Osteoblast (primary cell): Measurements from ENCODE around the gene RUNX2. TPM values are rescaled to one million over a fixed set of nuclear protein-coding genes. Genes with fewer than 3 reads are reported as not detected.

Experiments used
- DNase-seq: peaks from one replicate; pipeline ENCODE4 v3.0.0; 2011; ENCODE audit warnings: low spot score, mixed read lengths; ENCODE audit not compliant: insufficient read length; ENCODE audit errors: missing footprints
- H2AFZ ChIP-seq: 2 replicates; pipeline ENCODE4 v1.6.0; 2011; ENCODE audit warnings: mild to moderate bottlenecking, low read length
- H3K27ac ChIP-seq: 2 replicates; pipeline ENCODE4 v1.5.1; 2011; ENCODE audit warnings: mild to moderate bottlenecking, low read depth, low read length, moderate library complexity
- H3K27me3 ChIP-seq: 2 replicates; pipeline ENCODE4 v1.6.0; 2012; ENCODE audit warnings: mild to moderate bottlenecking, control low read depth, inconsistent platforms, low read length, moderate library complexity; ENCODE audit not compliant: insufficient read depth
- H3K36me3 ChIP-seq: 2 replicates; pipeline ENCODE4 v1.5.1; 2011; ENCODE audit warnings: mild to moderate bottlenecking, low read length, control low read depth, moderate library complexity; ENCODE audit not compliant: insufficient read depth
- H3K4me1 ChIP-seq: 2 replicates; pipeline ENCODE4 v1.5.1; 2011; ENCODE audit warnings: mild to moderate bottlenecking, low read length, control low read depth, moderate library complexity; ENCODE audit not compliant: insufficient read depth
- H3K4me2 ChIP-seq: 2 replicates; pipeline ENCODE4 v1.6.0; 2011; ENCODE audit warnings: mild to moderate bottlenecking, low read length; ENCODE audit not compliant: insufficient read depth
- H3K4me3 ChIP-seq: fragments of 200-600 bp; sonication (generic); 3 replicates; pipeline ENCODE4 v1.5.1; 2012; ENCODE audit warnings: mild to moderate bottlenecking, low read length, inconsistent platforms; ENCODE audit not compliant: insufficient read depth
- H3K79me2 ChIP-seq: 2 replicates; pipeline ENCODE4 v1.6.0; 2012; ENCODE audit warnings: mild to moderate bottlenecking, low read length, control low read depth, inconsistent platforms; ENCODE audit not compliant: insufficient read depth
- H3K9me3 ChIP-seq: 2 replicates; pipeline ENCODE4 v1.5.1; 2011; ENCODE audit warnings: low read depth, low read length, control low read depth
- H4K20me1 ChIP-seq: 2 replicates; pipeline ENCODE4 v1.6.0; 2012; ENCODE audit warnings: mild to moderate bottlenecking, low read length, control low read depth; ENCODE audit not compliant: insufficient read depth
- total RNA-seq: library from RNA; depleted of rRNA; stranded (reverse); fragments of >200 nt; gene quantifications from 2 replicates; pipeline ENCODE4 v1.2.3, GENCODE V29; 2012
- TF ChIP-seq, protein P1 (sequence below): IDR thresholded peaks from 2 replicates; pipeline ENCODE4 v1.5.1; 2011; ENCODE audit warnings: mild to moderate bottlenecking, low read depth, low read length, moderate library complexity; ENCODE audit errors: extremely low read depth

Gene RUNX2
- total RNA-seq, 1 donor: 30.0 TPM

- Histone ChIP-seq H3K4me3 (no peak overlapping the region), H2AFZ (no peak overlapping the region), H3K27me3 (no peaks in the 10 kb centered on the region), H3K4me1 (peaks cover 3% of the 10 kb centered on the region), H3K4me2 (no peak overlapping the region), H3K79me2 (no peaks in the 10 kb centered on the region), H3K9me3 (no peaks in the 10 kb centered on the region), H4K20me1 (no peaks in the 10 kb centered on the region), H3K27ac (no peak overlapping the region), H3K36me3 (no peaks in the 10 kb centered on the region)
- TF ChIP-seq, protein P1, sequence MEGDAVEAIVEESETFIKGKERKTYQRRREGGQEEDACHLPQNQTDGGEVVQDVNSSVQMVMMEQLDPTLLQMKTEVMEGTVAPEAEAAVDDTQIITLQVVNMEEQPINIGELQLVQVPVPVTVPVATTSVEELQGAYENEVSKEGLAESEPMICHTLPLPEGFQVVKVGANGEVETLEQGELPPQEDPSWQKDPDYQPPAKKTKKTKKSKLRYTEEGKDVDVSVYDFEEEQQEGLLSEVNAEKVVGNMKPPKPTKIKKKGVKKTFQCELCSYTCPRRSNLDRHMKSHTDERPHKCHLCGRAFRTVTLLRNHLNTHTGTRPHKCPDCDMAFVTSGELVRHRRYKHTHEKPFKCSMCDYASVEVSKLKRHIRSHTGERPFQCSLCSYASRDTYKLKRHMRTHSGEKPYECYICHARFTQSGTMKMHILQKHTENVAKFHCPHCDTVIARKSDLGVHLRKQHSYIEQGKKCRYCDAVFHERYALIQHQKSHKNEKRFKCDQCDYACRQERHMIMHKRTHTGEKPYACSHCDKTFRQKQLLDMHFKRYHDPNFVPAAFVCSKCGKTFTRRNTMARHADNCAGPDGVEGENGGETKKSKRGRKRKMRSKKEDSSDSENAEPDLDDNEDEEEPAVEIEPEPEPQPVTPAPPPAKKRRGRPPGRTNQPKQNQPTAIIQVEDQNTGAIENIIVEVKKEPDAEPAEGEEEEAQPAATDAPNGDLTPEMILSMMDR: no peak
- DNase-seq: no peak
Observed at GRCh38 chr6:45664707-45665106, 336.6 kb downstream of the RUNX2 start.

- H3K27me3 ChIP-seq: no peaks in the 10 kb centered on the region
- no peak overlapping the region for H3K27ac ChIP-seq
- H3K79me2 ChIP-seq: no peaks in the 10 kb centered on the region
- H3K4me1 ChIP-seq: peaks cover 3% of the 10 kb centered on the region
- H2AFZ ChIP-seq: no peak overlapping the region
- DNase-seq: no peak
- H4K20me1 ChIP-seq: no peaks in the 10 kb centered on the region
- TF ChIP-seq, protein P1: no peak
- H3K9me3 ChIP-seq: no peaks in the 10 kb centered on the region
- H3K36me3 ChIP-seq: no peaks in the 10 kb centered on the region
- no peak overlapping the region for H3K4me2 ChIP-seq
- H3K4me3 ChIP-seq: no peak overlapping the region
Observed at GRCh38 chr6:45665859-45666258, 337.7 kb downstream of the RUNX2 start.

GRCh38 chr6:45666846-45667245, 338.7 kb downstream of the RUNX2 start:
- Histone ChIP-seq H3K4me3 (no peak overlapping the region), H2AFZ (no peak overlapping the region), H3K27ac (no peak overlapping the region), H3K27me3 (no peaks in the 10 kb centered on the region), H3K79me2 (no peaks in the 10 kb centered on the region), H3K4me1 (no peaks in the 10 kb centered on the region), H3K36me3 (no peaks in the 10 kb centered on the region), H4K20me1 (no peaks in the 10 kb centered on the region), H3K4me2 (no peak overlapping the region), H3K9me3 (no peaks in the 10 kb centered on the region)
- DNase-seq: no peak
- TF ChIP-seq, protein P1: no peak

DNA sequence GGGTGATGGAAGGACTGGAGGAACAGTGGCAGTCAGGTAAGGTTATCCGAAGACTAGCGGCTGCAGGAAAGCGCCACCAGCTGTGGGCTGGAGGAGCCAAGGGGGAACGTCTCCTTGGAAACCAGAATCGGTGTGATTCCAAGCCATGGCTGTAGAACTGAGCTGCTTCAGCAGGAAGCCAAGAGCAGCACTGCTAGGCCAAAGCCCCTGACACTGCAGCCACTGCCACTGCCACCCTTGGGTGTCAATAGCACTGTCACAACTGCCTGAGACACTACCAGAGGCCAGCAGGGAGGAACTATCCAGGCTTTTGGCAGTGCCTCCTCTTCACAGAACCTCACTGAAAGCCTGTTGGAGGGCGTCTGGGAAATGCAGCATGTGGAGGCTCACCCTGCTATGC, 339.2 kb downstream of the RUNX2 start:
- no peaks in the 10 kb centered on the region for H3K36me3 ChIP-seq
- no peaks in the 10 kb centered on the region for H3K9me3 ChIP-seq
- DNase-seq: no peak
- no peak overlapping the region for H3K4me3 ChIP-seq
- H3K27me3 ChIP-seq: no peaks in the 10 kb centered on the region
- H3K4me2 ChIP-seq: no peak overlapping the region
- no peaks in the 10 kb centered on the region for H4K20me1 ChIP-seq
- no peaks in the 10 kb centered on the region for H3K4me1 ChIP-seq
- no peak overlapping the region for H2AFZ ChIP-seq
- H3K27ac ChIP-seq: no peak overlapping the region
- TF ChIP-seq, protein P1: no peak
- H3K79me2 ChIP-seq: no peaks in the 10 kb centered on the region
